Measurements from ENCODE around the gene CNKSR2. TPM values are rescaled to one million over a fixed set of nuclear protein-coding genes. Genes with fewer than 3 reads are reported as not detected.

CNKSR2 gene
- total RNA-seq, 1 experiment from 2014 or later = 11.3 TPM

GRCh38 chrX:21691512-21692018 lies 317.3 kb downstream of the CNKSR2 start:
- TF ChIP-seq GABPB1 (CRISPR knock-in tag; IDR thresholded peaks at IDR 0.05) (no peak), ESRRA (CRISPR knock-in tag; IDR thresholded peaks at IDR 0.05; ENCODE audit: borderline replicate concordance) (no peak), TCF7 (CRISPR knock-in tag; IDR thresholded peaks at IDR 0.05; ENCODE audit: low read depth) (no peak), E2F1 (CRISPR knock-in tag; IDR thresholded peaks at IDR 0.05) (no peak), ZNF219 (CRISPR knock-in tag; IDR thresholded peaks at IDR 0.05; ENCODE audit: borderline replicate concordance) (no peak), MXD4 (CRISPR knock-in tag; IDR thresholded peaks at IDR 0.05; ENCODE audit: borderline replicate concordance) (no peak), CBFB (CRISPR knock-in tag; IDR thresholded peaks at IDR 0.05; ENCODE audit: low read depth) (no peak), ZSCAN18 (CRISPR knock-in tag; IDR thresholded peaks at IDR 0.05) (no peak), TEAD1 (CRISPR knock-in tag; IDR thresholded peaks at IDR 0.05) (no peak), NR3C1 (CRISPR knock-in tag; conservative IDR thresholded peaks at IDR 0.05; ENCODE audit: low read depth) (no peak), GRHL2 (CRISPR knock-in tag; IDR thresholded peaks at IDR 0.05; ENCODE audit: insufficient replicate concordance, severe bottlenecking) (no peak)
- Mint-ChIP-seq H3K4me3 (no peak overlapping the region), H3K27ac (no peak overlapping the region), H3K4me1 (no peaks in the 10 kb centered on the region), H3K9me3 (no peaks in the 10 kb centered on the region), H3K36me3 (no peaks in the 10 kb centered on the region), H3K27me3 (ENCODE audit: low read depth) (no peaks in the 10 kb centered on the region)
- ChIA-PET CTCF (no interaction called here), POLR2A (interaction anchor here (0.6 kb wide), 1 partner anchor 477 kb away, joined by 6 read pairs; no protein-coding TSS in a partner anchor)
- ATAC-seq = no peak
- no peak for DNase-seq (ENCODE audit: low spot score)

- Mint-ChIP-seq H3K4me1 (0 out of 2 replicates have a peak, but pooled peaks cover under 1% of the 10 kb centered on the region), H3K27ac (no peak overlapping the region), H3K36me3 (no peaks in the 10 kb centered on the region), H3K4me3 (no peak overlapping the region), H3K9me3 (no peaks in the 10 kb centered on the region), H3K27me3 (ENCODE audit: low read depth) (no peaks in the 10 kb centered on the region)
- no peak for DNase-seq (ENCODE audit: low spot score)
- CTCF ChIA-PET = no interaction called here
- ATAC-seq = no peak
- TF ChIP-seq GRHL2 (CRISPR knock-in tag; IDR thresholded peaks at IDR 0.05; ENCODE audit: insufficient replicate concordance, severe bottlenecking) (no peak), CTCF (IDR thresholded peaks at IDR 0.05) (no peak), CBFB (CRISPR knock-in tag; IDR thresholded peaks at IDR 0.05; ENCODE audit: low read depth) (no peak), SP1 (CRISPR knock-in tag; conservative IDR thresholded peaks at IDR 0.05) (no peak), ATF2 (CRISPR knock-in tag; IDR thresholded peaks at IDR 0.05; ENCODE audit: borderline replicate concordance, low read depth) (no peak), ZNF219 (CRISPR knock-in tag; IDR thresholded peaks at IDR 0.05; ENCODE audit: borderline replicate concordance) (no peak), PRRX2 (CRISPR knock-in tag; IDR thresholded peaks at IDR 0.05) (no peak), ZNF416 (CRISPR knock-in tag; IDR thresholded peaks at IDR 0.05) (no peak), IRF1 (CRISPR knock-in tag; IDR thresholded peaks at IDR 0.05) (no peak), E2F1 (CRISPR knock-in tag; IDR thresholded peaks at IDR 0.05) (no peak), JUN (CRISPR knock-in tag; IDR thresholded peaks at IDR 0.05) (no peak), HMGA2 (CRISPR knock-in tag; IDR thresholded peaks at IDR 0.05) (no peak), ZNF396 (CRISPR knock-in tag; IDR thresholded peaks at IDR 0.05; ENCODE audit: borderline replicate concordance) (no peak), MXD4 (CRISPR knock-in tag; IDR thresholded peaks at IDR 0.05; ENCODE audit: borderline replicate concordance) (no peak), RORB (CRISPR knock-in tag; IDR thresholded peaks at IDR 0.05) (no peak), AR (CRISPR knock-in tag; IDR thresholded peaks at IDR 0.05) (no peak)
- POLR2A ChIA-PET = no interaction called here
These were observed 324.1 kb downstream of the CNKSR2 start for GRCh38 chrX:21698272-21698671.

Data from WTC11 (cell line).